Measurements from ENCODE around the gene PRM2. TPM values are rescaled to one million over a fixed set of nuclear protein-coding genes. Genes with fewer than 3 reads are reported as not detected.

Gene PRM2
- total and polyA plus RNA-seq, 2 of the 8 experiments (the other 6 are each of a cell fraction or from before 2014, with no cell fraction given), result not detected

GRCh38 chr16:11303405-11304138 is 27.3 kb upstream of the PRM2 start (continued):
- no peak for TF ChIP-seq KDM4A (IDR thresholded peaks at IDR 0.05; ENCODE audit: low read depth, low read length, severe bottlenecking)
- no peak for TF ChIP-seq E2F6 (IDR thresholded peaks at IDR 0.05)
- TF ChIP-seq RAD21 (IDR thresholded peaks at IDR 0.05 in 1 of 2, conservative IDR thresholded peaks at IDR 0.05 in 1 of 2; ENCODE audit: low read depth in 2 of 2, low read length in 2 of 2), result no peak
- TF ChIP-seq FOSL1 (IDR thresholded peaks at IDR 0.05; ENCODE audit: insufficient read depth, low read depth, low read length), result no peak

All from H1 (cell line).